Measurements from ENCODE around the gene NFKB1.

NFKB1 gene

DNA sequence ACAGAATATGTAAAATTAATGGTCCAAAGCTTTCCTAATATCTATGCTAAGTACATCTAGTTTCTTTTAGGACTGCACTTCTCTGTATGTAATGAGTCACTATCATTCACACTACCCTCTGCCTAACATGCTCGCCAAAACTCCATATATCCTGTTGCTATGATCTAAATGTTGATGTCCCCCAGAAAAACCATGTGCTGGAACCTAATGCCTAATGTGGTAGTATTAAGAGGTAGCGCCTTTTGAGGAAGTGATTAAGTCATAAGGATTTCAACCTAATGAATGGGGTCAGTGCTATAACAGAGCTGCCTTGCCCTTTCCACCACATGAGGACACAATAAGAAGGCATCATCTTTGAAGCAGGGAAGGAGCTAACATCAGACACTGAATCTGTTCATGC is 34.9 kb upstream of the NFKB1 start:
- no peak for DNase-seq (ENCODE audit: low read depth, low spot score)
- ChIA-PET CTCF (no interaction called here), POLR2A (no interaction called here)
- no peak overlapping the region for H3K4me3 ChIP-seq (ENCODE audit: low read depth, low read length)
- TF ChIP-seq CTCF (IDR thresholded peaks at IDR 0.05; ENCODE audit: insufficient read depth, low read length, missing control alignments): no peak

GRCh38 chr4:102469806-102470205 is 31.4 kb upstream of the NFKB1 start:
- CTCF ChIA-PET: no interaction called here
- DNase-seq (ENCODE audit: low read depth, low spot score): no peak
- POLR2A ChIA-PET: no interaction called here
- no peak for TF ChIP-seq CTCF (IDR thresholded peaks at IDR 0.05; ENCODE audit: insufficient read depth, low read length, missing control alignments)
- H3K4me3 ChIP-seq (ENCODE audit: low read depth, low read length): no peak overlapping the region

DNA sequence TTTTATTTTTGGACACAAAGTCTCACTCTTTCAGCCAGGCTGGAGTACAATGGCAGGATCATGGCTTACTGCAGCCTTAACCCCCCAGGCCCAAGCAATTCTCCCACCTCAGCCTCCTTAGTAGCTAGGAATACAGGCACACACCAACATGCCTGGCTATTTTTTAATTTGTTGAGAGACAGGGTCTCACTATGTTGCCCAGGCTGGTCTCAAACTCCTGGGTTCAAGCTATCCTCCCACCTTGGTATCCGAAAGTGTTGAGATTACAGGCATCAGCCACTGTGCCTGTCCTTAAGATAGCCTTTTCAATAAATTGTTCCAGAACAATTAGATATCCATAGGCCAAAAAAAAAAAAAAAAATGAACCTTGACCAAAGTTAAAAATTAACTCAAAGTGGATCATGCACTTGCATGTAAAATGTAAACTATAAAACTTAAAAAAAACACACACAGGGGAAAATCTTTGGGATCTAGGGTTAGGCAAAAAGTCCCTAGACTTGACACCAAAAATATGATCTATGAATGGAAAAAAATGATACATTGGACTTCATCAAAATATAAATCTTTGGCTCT is 28.6 kb upstream of the NFKB1 start:
- no peak for TF ChIP-seq CTCF (IDR thresholded peaks at IDR 0.05; ENCODE audit: insufficient read depth, low read length, missing control alignments)
- no peak for DNase-seq (ENCODE audit: low read depth, low spot score)
- POLR2A ChIA-PET: no interaction called here
- CTCF ChIA-PET: interaction anchor here (1.0 kb wide), 1 partner anchor 23 kb away, joined by 3 read pairs; no protein-coding TSS in a partner anchor
- no peak overlapping the region for H3K4me3 ChIP-seq (ENCODE audit: low read depth, low read length)

- no peak for TF ChIP-seq CTCF (IDR thresholded peaks at IDR 0.05; ENCODE audit: insufficient read depth, low read length, missing control alignments)
- no peak overlapping the region for H3K4me3 ChIP-seq (ENCODE audit: low read depth, low read length)
- CTCF ChIA-PET: interaction anchor here (1.0 kb wide), 1 partner anchor 24 kb away, joined by 3 read pairs; no protein-coding TSS in a partner anchor
Observed at GRCh38 chr4:102473476-102473875, 27.7 kb upstream of the NFKB1 start.

GRCh38 chr4:102474736-102475504 is 26.2 kb upstream of the NFKB1 start:
- POLR2A ChIA-PET: no interaction called here

More at GRCh38 chr4:102473476-102473875, 27.7 kb upstream of the NFKB1 start:
- POLR2A ChIA-PET: no interaction called here
- DNase-seq (ENCODE audit: low read depth, low spot score): no peak

More at GRCh38 chr4:102474736-102475504, 26.2 kb upstream of the NFKB1 start:
- H3K4me3 ChIP-seq (ENCODE audit: low read depth, low read length): no peak overlapping the region
- CTCF ChIA-PET: no interaction called here
- no peak for DNase-seq (ENCODE audit: low read depth, low spot score)
- TF ChIP-seq CTCF (IDR thresholded peaks at IDR 0.05; ENCODE audit: insufficient read depth, low read length, missing control alignments): no peak

Data from AG04449 (cell line).